ENCODE data around the gene SPATA24. TPM values are rescaled to one million over a fixed set of nuclear protein-coding genes. Genes with fewer than 3 reads are reported as not detected.

Gene SPATA24
- total and polyA plus RNA-seq, 2 of the 13 experiments (the other 11 are each of a cell fraction or from before 2014, with no cell fraction given), result 6.0 to 11.1 TPM

DNA sequence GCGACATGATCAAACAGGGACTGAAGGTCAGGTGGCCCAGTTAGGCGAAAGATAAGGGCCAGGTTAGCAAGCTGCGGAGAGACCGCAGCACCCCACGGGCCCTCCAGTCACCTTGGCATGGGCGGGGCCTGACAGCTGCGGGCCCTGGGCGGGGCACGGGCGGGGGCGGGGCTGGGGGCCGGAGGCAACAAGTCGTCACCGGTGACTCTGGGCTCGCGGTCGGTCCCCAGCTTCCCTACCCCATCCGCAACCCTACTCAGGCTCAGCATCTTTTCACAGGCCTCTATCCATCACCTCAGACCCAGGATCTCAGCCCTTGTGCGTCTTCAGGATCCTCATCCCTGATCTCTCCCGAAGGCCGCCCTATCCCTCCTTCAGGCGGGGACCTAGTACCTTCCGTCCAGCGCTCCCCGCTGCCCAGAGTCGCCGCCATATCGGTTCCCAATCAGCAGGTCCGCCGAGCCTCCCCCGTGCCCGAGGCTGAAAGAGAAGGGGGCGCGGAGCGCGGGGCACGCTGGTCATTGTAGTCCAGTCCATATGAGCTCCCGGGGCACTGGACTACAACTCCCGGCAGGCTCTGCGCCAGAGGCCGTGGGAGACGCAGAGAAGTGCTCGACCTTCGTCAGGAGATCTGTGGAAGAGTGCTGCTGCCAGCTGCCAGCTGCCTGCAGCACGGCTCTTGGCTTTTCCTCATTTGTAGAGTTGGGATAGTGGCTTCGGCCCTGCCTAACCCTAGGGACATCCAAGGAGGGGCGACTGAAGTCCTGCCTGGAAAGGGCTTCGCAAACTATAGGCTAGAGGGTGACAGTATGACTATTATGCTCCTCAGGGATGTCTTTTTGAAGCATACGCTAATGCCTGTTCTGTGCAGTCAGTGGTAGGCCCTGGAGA lies 35.4 kb upstream of the SPATA24 start, which contains the start of gene DNAJC18 (continued):
- no peak for TF ChIP-seq TRIM22 (IDR thresholded peaks at IDR 0.05)
- TF ChIP-seq NFE2 (CRISPR knock-in tag; IDR thresholded peaks at IDR 0.05), result no peak; the same call in 1 of the 2 replicates
- 0 out of 2 replicates have a peak, but pooled peaks have one; percentile 20 for TF ChIP-seq MXD3 (CRISPR knock-in tag; IDR thresholded peaks at IDR 0.05)
- no peak for TF ChIP-seq ZNF367 (CRISPR knock-in tag; IDR thresholded peaks at IDR 0.05; ENCODE audit: borderline replicate concordance)
- TF ChIP-seq, protein P1, sequence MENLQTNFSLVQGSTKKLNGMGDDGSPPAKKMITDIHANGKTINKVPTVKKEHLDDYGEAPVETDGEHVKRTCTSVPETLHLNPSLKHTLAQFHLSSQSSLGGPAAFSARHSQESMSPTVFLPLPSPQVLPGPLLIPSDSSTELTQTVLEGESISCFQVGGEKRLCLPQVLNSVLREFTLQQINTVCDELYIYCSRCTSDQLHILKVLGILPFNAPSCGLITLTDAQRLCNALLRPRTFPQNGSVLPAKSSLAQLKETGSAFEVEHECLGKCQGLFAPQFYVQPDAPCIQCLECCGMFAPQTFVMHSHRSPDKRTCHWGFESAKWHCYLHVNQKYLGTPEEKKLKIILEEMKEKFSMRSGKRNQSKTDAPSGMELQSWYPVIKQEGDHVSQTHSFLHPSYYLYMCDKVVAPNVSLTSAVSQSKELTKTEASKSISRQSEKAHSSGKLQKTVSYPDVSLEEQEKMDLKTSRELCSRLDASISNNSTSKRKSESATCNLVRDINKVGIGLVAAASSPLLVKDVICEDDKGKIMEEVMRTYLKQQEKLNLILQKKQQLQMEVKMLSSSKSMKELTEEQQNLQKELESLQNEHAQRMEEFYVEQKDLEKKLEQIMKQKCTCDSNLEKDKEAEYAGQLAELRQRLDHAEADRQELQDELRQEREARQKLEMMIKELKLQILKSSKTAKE (CRISPR knock-in tag; IDR thresholded peaks at IDR 0.05; ENCODE audit: borderline replicate concordance), result no peak
- TF ChIP-seq, protein P2, sequence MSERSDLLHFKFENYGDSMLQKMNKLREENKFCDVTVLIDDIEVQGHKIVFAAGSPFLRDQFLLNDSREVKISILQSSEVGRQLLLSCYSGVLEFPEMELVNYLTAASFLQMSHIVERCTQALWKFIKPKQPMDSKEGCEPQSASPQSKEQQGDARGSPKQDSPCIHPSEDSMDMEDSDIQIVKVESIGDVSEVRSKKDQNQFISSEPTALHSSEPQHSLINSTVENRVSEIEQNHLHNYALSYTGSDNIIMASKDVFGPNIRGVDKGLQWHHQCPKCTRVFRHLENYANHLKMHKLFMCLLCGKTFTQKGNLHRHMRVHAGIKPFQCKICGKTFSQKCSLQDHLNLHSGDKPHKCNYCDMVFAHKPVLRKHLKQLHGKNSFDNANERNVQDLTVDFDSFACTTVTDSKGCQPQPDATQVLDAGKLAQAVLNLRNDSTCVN (CRISPR knock-in tag; IDR thresholded peaks at IDR 0.05; ENCODE audit: borderline replicate concordance), result no peak
- TF ChIP-seq, protein P3, sequence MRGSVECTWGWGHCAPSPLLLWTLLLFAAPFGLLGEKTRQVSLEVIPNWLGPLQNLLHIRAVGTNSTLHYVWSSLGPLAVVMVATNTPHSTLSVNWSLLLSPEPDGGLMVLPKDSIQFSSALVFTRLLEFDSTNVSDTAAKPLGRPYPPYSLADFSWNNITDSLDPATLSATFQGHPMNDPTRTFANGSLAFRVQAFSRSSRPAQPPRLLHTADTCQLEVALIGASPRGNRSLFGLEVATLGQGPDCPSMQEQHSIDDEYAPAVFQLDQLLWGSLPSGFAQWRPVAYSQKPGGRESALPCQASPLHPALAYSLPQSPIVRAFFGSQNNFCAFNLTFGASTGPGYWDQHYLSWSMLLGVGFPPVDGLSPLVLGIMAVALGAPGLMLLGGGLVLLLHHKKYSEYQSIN (CRISPR knock-in tag; IDR thresholded peaks at IDR 0.05; ENCODE audit: borderline replicate concordance), result no peak
- TF ChIP-seq ZNF256 (CRISPR knock-in tag; conservative IDR thresholded peaks at IDR 0.05), result no peak
- no peak for TF ChIP-seq SMAD3 (CRISPR knock-in tag; IDR thresholded peaks at IDR 0.05)
- no peak for TF ChIP-seq KLF12 (CRISPR knock-in tag; IDR thresholded peaks at IDR 0.05; ENCODE audit: borderline replicate concordance)
- TF ChIP-seq ZNF234 (CRISPR knock-in tag; conservative IDR thresholded peaks at IDR 0.05), result no peak
- TF ChIP-seq ZBTB21 (CRISPR knock-in tag; IDR thresholded peaks at IDR 0.05), result no peak
- no peak for TF ChIP-seq ZNF567 (CRISPR knock-in tag; IDR thresholded peaks at IDR 0.05; ENCODE audit: borderline replicate concordance)
- no peak for TF ChIP-seq ZNF530 (CRISPR knock-in tag; IDR thresholded peaks at IDR 0.05; ENCODE audit: low read depth)
- no peak for TF ChIP-seq ZNF12 (CRISPR knock-in tag; IDR thresholded peaks at IDR 0.05)
- 0 out of 2 replicates have a peak, but pooled peaks have one; percentile 72 for TF ChIP-seq ZNF333 (CRISPR knock-in tag; IDR thresholded peaks at IDR 0.05; ENCODE audit: borderline replicate concordance)
- TF ChIP-seq ZNF788 (CRISPR knock-in tag; IDR thresholded peaks at IDR 0.05; ENCODE audit: borderline replicate concordance), result no peak
- TF ChIP-seq EED (CRISPR knock-in tag; IDR thresholded peaks at IDR 0.05), result peak; percentile 59; the same call in 1 of the 2 replicates
- no peak for TF ChIP-seq NFKBIZ (CRISPR knock-in tag; IDR thresholded peaks at IDR 0.05)
- TF ChIP-seq ZBTB10 (CRISPR knock-in tag; IDR thresholded peaks at IDR 0.05; ENCODE audit: borderline replicate concordance), result no peak

Measured in HepG2 (cell line).